Stimulated activated CD4-positive, alpha-beta T cell treated with anti-CD3 and anti-CD28 coated beads, Interleukin-2, amount 100 ng/mL, for 48 hours (primary cell): ENCODE measurements around the gene SVOPL.

Experiments used
- DNase-seq, 2 donors: peaks; one replicate each; pipeline ENCODE4 v3.0.0-alpha.2; 2020

Gene SVOPL

DNA sequence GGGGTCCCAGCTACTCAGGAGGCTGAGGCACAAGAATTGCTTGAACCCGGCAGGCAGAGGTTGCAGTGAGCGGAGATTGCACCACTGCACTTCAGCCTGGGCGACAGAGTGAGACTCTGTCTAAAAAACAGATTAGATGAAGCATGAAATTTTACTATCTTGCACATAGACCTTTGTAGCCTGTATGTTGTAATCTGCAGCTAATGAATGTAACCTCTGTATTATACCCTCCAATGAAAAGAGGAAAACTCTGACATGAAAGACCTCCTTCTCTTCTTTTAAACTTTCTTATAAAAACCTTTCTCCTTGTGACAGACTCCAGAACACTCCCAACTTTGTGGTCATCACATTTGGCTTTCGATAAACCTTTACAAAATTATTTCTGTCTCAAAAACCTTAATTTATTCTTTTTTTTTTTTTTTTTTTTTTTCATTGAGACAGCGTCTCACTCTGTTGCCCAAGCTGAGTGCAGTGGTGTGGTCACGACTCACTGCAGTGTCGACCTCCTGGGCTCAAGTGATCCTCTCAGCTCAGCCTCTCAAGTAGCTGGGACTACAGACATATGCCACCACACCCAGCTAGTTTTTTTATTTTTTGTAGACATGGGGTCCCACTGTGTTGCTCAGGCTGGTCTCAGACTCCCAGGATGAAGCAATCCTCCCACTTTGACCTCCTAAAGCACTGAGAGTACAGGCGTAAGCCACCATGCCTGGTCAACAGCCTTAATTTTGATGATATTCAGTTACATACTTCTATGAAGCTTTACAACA is 97.4 kb downstream of the SVOPL start:
- no peak for DNase-seq

DNA sequence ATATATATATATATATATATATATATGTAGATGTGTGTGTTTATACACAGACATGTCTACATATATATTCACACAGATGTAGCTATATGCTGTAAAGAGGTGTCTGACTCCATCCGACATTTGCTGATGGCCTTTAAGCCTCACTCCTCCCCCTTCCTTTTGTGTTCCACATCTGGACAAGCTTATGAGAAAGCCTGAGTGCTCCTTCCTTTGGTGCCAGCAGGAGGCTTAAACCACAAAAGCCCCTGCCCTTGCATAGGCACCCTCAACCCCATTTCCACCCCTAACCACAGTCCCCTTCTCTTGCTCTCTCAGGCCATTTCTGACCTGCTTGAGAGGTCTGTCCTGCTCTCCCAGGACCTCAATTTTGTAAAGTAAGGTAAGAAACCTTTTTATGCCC is 98.7 kb downstream of the SVOPL start:
- no peak for DNase-seq

DNA sequence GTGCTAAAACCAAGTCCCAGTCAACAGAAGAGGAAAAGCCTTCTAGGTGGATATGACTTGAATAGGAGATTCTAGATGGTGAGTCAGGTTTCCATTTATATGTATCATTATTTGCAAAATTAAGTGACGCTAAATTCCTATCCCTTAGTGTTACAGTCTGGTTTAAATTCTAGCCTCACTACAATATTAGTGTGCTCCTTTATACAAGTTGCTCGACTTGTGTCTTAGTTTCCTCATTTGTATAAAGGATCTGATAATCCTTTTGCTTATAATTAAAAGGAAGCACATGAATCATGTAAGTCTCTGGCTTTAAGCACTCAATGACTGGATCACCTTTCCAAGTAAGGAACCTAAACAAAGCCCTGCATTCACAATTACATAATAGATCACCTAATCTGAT is 105.7 kb downstream of the SVOPL start:
- no peak for DNase-seq

DNA sequence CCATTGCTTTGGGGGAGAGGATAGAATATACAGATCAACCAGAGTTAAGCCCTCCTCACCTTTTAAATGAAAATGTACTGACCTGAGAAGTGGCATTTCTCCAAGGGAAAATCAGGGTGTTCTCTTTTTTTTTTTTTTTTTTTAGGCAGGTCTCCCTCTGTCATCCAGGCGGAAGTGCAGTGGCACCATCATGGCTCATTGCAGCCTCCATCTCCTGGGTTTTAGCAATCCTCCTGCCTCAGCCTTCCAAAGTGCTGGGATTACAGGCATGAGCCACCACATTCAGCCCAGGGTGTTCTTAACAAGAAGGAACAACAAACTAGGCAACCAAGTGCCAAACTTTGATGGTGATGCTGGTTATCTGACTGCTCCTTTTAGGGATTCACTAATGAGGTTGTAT is 111.0 kb downstream of the SVOPL start:
- DNase-seq = no peak

DNA sequence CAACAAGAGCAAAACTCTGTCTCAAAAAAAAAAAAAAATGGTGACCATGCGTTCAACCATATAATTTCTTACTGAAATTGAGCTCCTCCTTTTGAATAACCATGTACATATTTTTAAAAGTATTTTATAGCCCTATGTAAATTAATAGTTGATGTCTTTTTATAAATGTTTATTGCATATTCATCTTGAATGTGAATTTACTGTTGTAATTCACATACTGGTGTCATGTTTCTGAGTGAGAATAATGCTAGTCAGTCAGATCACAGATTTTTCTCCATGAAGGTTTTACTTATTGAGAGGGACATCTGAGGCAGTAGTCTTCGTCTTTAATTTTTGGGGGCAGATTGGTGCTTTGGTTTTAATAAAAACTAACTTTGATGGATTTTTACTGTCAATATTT is 112.2 kb downstream of the SVOPL start:
- no peak for DNase-seq

DNA sequence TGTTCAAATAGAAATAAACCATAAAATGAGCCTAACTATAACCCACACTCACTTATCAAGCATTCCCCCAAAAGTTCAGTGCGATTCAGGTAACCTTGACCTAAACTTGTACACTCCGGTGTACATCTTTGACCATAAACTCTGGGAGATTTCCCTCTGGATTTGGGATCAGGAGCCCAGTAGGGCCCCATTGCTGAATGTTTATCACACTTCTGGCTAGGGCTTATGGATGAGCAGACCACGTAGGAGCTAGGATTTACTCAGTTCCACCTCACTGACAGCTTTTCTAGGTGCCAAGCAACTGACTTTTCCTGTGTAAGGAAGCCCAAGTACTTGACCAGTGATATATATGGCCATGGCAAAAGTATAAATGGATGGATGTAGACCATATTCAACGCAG is 113.7 kb downstream of the SVOPL start:
- no peak for DNase-seq

DNA sequence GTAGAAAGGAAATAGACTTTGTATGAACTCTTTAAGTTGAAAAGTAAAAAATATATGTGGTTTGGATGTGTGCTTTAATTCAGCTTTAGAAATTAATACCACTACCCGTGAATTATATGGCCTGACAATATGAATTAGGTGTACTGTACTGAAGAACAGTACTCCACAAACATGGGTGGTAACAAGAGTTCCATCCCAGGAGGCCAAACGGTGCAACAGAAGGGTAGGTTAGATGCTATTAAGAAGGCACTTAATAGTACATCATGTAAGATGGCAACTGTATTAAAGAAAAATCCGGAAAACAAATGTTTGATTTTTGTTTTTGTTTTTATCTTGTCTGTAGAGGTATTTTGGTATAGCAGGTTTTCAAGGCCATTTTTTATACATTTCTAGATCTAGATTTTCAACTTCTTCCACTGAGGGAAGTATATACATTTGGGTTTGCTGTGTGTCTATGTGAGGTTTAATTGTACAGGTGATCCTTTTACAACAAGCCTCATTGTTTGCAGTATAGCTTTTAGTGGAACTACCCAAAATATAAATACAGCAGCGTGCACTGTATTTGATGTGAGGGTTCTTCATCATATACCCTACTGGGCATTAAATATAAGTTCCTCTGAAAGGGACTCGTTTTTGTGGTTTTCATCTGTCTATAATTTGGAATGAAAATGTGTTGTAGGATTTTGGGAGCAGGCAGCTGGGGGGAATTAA is 115.7 kb downstream of the SVOPL start:
- DNase-seq = no peak

DNA sequence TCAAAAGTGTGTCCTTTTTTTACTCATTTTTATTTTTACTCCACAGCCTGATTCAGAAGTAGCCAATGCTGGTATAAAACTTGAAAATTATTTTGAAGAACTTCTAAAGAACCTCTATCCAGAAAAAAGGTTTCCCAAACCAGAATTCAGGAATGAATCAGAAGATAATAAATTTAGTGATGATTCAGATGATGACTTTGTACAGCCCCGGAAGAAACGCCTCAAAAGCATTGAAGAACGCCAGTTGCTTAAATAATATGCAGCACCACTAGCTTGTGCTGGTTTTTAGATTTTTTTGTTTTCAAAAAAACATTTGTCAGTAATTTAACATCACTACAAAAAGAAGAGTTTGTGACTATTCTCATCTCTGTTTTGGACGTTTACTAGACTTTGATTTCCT is 116.5 kb downstream of the SVOPL start:
- no peak for DNase-seq

DNA sequence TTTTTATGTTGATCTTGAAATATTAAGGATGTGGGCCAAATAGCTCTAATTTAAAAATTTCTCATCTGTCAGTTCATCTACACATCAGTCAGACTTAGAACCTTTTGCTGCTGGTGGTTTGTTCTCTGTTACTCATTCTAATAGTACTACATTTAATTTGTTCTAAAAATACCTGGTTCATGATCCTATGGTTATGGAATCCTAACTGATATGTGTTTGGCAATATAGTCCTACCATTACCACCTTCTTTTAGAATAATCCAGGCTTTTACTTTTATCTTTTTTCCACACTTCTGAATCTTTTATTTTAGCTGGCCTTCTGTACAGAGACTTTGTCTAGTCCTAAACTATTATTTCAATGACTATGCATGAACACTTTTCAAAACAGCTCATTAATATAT is 116.9 kb downstream of the SVOPL start:
- DNase-seq = no peak

DNA sequence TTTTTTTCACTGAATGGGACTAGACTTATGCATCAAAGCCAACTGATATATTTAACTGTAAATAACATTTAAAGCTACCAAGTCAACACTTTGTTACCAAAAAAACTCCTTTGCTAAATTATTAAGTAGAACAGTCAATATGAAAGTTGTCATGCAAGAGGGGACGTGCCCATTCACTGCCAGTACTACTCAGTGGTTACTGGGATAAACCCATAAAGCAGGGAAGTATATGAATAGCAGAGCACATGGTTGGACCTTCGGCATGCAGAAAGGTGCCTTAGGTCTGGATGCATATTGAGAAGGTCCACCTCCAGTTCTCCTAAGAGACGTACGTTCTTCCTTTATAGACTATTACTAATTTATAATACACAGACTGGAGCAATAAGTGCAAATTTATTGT is 120.1 kb downstream of the SVOPL start:
- no peak for DNase-seq

DNA sequence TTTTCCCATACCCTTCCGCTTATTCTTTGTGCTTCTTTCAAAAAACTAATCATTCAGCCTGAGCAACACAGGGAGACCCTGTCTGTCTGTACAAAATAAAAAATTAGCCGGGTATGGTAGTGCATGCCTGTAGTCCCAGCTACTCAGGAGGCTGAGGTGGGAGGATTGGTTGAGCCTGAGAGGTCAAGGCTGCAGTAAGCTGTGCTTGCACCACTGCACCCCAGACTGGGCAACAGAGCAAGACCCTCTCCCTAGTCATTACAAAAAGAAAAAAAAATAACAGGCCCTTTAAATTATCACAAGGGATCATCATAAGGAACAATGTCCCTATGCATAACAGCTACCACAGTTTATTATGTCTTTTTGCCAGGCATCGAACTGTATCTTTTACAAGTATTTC is 121.5 kb downstream of the SVOPL start:
- no peak for DNase-seq

DNA sequence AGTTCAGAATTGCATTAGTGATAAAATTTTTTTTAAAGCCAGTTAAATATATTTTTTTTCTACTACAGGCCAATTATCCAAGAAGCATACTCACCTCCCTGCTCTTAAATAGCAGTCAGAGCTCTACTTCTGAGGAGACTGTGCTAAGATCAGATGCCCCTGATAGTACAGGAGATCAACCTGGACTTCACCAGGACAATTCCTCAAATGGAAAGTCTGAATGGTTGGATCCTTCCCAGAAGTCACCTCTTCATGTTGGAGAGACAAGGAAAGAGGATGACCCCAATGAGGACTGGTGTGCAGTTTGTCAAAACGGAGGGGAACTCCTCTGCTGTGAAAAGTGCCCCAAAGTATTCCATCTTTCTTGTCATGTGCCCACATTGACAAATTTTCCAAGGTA is 122.0 kb downstream of the SVOPL start:
- no peak for DNase-seq

DNA sequence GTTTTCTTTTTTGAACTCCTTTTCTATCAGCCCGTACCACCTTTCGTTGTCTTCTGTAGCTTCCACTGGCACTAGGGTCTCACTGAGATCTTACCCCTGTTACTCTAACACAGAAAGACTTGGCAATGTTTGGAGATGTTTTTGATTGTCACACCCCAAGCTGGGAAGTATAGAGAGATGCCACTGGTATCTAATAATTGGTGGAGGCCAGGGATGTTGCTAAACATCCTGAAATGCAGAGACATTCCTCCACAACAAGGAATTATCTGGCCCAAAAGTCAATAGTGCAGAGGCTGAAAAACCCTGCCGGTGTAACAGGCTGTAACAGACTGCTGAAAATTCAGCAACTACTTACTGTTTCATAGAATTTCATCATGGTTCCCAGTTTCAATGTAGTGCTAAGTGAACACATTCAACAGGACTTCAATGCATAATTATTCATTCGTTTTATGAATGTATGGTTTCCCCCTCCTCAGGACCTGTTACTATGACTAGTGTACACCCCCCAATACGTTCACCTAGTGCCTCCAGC is 125.2 kb downstream of the SVOPL start:
- no peak for DNase-seq

DNA sequence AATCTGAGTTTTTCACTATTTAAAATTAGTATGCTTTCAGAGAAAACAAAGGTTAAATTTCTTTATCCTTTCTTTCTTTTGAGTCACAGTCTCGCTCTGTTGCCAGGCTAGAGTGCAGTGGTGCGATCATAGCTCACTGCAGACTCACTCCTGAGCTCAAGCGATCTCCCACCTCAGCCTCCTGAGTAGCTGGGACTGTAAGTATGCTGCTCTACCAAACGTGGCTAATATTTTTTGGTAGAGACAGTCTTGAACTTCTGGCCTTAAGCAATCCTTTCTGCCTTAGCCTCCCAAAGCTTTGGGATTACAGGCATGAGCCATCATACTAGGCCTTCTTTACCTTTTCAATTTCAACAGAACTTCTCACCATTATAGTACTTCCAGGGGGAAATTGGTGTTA is 127.4 kb downstream of the SVOPL start:
- DNase-seq = no peak

DNA sequence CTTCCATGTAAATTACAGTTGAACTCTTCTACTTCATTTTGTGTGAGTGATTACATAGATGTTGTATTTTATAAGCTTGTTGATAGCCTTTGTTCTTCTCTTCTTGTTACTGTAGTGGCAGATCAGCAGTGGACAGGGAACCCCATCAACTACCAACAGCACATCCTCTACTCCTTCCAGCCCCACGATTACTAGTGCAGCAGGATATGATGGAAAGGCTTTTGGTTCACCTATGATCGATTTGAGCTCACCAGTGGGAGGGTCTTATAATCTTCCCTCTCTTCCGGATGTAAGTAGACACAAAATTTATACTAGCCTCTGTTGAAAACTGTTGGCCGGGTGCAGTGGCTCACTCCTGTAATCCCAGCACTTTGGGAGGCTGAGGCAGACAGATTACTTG is 130.4 kb downstream of the SVOPL start:
- no peak for DNase-seq

DNA sequence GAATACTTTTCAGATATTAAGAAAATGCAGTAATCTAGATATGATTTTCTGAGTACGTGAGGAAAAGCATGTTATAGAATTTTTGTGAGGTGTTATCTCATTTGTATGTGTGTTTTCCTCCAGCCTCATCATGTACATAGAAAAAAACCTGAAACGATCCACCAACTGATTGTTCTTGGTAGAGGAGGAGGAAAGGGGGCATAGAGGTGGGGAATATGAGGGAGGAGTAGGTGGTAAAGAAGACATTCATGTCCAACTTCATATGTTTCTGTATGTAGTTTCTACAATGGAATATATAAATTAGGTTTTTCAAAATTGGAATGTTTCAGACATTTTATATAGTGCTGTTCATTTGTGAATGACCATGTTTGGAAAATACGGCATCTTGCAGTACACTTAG is 131.7 kb downstream of the SVOPL start:
- DNase-seq = no peak

DNA sequence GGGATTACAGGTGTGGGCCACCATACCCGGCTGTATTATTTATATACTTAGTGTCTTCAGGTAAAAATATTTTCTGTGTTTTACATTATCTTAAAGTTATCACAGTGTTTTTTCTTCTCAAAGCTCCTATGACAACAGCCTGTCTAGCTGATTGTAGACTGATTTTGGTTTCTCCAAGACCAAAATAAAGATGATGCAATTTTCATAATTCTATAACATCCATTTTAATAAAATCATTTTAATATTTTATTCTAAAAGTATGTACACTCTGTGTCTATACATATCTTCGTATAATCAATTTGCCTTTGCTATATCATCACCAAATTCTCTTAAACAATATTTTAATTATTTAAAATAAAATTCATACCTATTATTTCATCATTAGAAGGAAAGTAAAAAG is 132.5 kb downstream of the SVOPL start:
- no peak for DNase-seq

DNA sequence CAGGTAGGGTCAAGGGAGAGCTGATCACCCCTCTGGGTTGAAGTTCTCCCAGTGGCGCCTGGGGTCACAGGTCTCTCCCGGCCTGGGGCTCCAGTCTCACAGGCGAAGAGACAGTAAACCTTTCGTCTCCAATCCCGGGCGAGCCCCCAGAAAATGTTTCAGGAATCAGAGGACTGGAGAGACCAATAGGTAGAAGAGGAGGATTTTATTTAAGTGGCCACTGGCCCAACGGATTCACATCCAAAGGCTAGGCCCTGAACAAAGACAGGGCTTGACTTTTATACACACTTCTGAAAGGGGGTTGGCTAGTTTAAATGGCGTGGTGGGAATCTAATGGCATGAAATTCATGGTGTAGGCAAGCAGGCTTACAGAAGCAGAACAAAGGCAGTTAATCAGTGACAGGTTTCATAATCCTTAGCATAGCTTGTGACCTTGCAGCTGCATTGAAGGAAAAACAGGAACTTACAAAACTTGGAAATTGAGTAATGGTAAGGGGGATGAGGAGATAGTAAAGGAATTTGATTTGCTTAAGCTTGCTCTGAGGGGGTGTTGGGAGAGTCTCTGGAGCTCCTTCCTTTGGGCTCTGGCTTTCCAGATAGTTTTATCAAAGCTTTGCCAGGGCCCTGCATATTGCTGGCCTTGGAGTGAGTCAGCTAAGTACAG is 135.6 kb downstream of the SVOPL start:
- DNase-seq = no peak

DNA sequence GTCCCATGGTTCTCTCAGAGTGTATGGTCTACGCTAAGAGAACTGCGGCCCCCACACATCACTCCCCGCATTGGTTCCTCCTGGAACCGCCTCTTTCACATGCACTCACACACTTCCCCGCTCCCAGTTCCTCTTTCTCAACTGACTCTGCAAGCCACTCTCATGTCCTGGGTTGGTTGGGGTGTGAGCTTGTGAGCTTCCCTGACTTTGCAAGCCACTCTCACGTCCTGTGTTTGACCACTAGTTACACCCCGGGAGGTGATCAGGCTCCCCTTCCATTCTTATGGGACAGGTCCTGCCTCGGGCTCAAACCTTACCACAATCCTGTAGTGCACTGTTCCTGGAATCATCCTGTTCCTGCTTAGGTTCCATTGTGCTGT is 136.1 kb downstream of the SVOPL start:
- no peak for DNase-seq

DNA sequence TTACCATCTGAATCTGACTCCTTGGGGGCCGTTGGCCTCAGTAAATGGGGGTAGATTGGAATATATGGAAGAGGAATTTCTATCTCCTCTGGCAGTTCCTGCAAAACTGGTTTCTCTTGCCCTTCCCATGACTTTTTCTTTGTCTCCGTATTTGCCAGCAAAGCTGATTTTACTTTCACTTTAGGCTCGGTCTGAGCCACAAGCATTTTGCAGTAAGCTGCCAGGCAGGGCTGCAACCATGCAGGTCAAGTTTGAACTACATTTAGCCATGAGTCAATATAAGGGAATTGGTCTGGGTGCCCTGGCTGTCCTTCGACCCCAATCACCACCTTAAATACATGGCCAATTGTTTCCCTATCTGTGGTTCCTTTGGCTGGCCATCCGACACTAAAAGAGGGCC is 136.8 kb downstream of the SVOPL start:
- no peak for DNase-seq

DNA sequence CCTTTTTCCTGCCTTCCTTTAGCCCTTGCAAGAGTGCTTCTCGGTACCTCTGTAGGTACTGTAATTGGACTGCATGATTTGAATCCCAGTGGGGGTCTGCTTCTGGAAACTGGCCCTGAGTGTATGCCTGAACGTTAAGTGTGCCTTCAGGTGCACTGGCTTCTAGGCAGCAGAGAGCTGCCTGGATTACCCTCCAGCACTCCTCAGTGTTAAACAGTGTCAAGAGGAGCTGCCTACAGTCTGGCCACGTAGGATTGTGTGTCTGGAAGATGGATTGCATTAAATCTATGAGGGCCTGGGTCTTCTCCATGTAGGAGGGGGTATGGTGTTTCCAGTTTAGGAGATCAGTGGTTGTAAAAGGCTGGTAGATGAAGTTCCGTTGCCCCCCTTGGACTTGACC is 137.4 kb downstream of the SVOPL start:
- no peak for DNase-seq

DNA sequence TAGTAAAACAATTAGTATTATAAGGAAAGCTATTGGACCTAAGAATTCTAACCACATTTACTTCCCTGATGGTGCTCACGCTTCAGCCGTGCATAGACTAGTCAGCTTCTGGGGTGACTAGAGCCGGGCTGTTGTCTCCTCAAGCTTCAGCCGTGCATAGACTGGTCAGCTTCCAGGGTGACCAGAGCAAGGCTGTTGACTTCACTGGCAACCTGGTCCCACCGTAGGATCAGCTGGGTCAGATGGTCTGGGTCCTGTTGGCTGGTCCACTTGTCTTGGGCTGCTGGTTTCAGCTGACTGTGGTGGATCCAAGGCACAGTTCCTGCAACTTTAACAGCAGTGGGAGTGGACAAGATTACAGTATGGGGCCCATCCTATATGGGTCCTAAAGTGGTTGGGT is 141.7 kb downstream of the SVOPL start:
- DNase-seq = no peak

DNA sequence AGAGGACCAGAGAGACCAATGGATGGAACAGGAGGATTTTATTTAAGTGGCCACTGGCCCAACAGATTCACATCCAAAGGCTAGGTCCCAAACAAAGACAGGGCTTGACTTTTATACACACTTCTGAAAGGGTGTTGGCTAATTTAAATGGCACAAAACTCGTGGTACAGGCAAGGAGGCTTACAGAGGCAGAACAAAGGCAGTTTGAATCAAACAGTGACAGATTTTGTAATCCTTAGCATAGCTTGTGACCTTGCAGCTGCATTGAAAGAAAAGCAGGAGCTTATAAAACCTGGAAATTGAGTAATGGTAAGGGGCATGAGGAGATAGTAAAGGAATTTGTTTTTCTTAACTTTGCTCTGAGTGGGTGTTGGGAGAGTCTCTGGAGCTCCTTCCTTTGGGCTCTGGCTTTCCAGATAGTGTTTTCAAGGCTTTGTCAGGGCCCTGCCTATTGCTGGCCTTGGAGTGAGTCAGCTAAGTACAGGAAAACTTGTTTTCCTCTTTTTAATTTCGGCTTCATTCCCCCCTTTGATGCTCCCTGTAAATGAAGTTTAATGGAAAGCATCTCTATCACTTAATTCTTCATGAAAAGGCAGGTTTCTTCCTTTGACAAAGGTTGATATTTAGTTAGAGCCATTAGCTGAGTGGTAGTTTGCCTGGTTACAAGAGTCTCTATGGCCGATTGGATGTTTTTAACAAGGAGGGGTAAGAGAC is 144.2 kb downstream of the SVOPL start:
- no peak for DNase-seq
